Mesangial cell (primary cell): ENCODE measurements around the gene SERPINE1. TPM values are rescaled to one million over a fixed set of nuclear protein-coding genes. Genes with fewer than 3 reads are reported as not detected.

ENCODE experiments used
- total RNA-seq: library from RNA; depleted of rRNA; stranded (reverse); fragments of >200 nt; gene quantifications from 2 replicates; pipeline ENCODE4 v1.2.3, GENCODE V29; 2015

The SERPINE1 gene
- 564 and 3,220 TPM in 2 replicates for total RNA-seq

GRCh38 chr7:101126651-101127459 is at the start of gene SERPINE1:
TSS of gene SERPINE1 (plus strand) at chr7:101127104. CDS start at chr7:101128394, 1,290 bp downstream.

GRCh38 chr7:101085162-101085964 is 41.5 kb upstream of the SERPINE1 start, which contains the start of gene TRIM56:
TSS of gene TRIM56 (plus strand) at chr7:101085481. CDS start at chr7:101087313, 1,832 bp downstream.

GRCh38 chr7:101153969-101154692 is 27.2 kb downstream of the SERPINE1 start, which contains the start of gene AP1S1:
TSS of gene AP1S1 (plus strand) at chr7:101154476. CDS start at chr7:101154515, 39 bp downstream.

GRCh38 chr7:101165075-101165957 is 38.4 kb downstream of the SERPINE1 start, which contains the start of gene VGF:
TSS of gene VGF (minus strand) at chr7:101165569. CDS start at chr7:101164843, 726 bp downstream.

GRCh38 chr7:101180130-101180755 is 53.3 kb downstream of the SERPINE1 start, which contains the start of gene NAT16:
TSS of gene NAT16 (minus strand) at chr7:101180293. CDS start at chr7:101174807, 5,486 bp downstream.

Other genes starting within 250 kb of the SERPINE1 start
- 5.4 and 11.4 TPM in 2 replicates for gene UFSP1, start 237.4 kb upstream of the SERPINE1 start, total RNA-seq
- gene ACHE, start 231.2 kb upstream of the SERPINE1 start, total RNA-seq: under 0.01 and 0.51 TPM in 2 replicates
- gene MUC3A, start 177.6 kb upstream of the SERPINE1 start, total RNA-seq: not detected in 2 replicates
- gene MUC12, start 157.5 kb upstream of the SERPINE1 start, total RNA-seq: 1.3 and 2.9 TPM in 2 replicates
- gene MUC17, start 107.0 kb upstream of the SERPINE1 start, total RNA-seq: not detected in 2 replicates
- gene TRIM56, start 41.6 kb upstream of the SERPINE1 start, total RNA-seq: 9.0 and 16.1 TPM in 2 replicates
- 87.5 and 105 TPM in 2 replicates for gene AP1S1, start 27.4 kb downstream of the SERPINE1 start, total RNA-seq
- gene VGF, start 38.5 kb downstream of the SERPINE1 start, total RNA-seq: 0.49 and 0.89 TPM in 2 replicates
- gene NAT16, start 53.2 kb downstream of the SERPINE1 start, total RNA-seq: not detected in 2 replicates
- gene MOGAT3, start 73.9 kb downstream of the SERPINE1 start, total RNA-seq: not detected in 2 replicates
- gene PLOD3, start 90.5 kb downstream of the SERPINE1 start, total RNA-seq: 84.7 and 113 TPM in 2 replicates
- gene ZNHIT1, start 91.1 kb downstream of the SERPINE1 start, total RNA-seq: 94.8 and 117 TPM in 2 replicates
- gene CLDN15, start 110.7 kb downstream of the SERPINE1 start, total RNA-seq: 1.1 and 1.9 TPM in 2 replicates
- gene FIS1, start 118.0 kb downstream of the SERPINE1 start, total RNA-seq: 175 and 218 TPM in 2 replicates
- gene IFT22, start 194.7 kb downstream of the SERPINE1 start, total RNA-seq: 32.3 and 36.8 TPM in 2 replicates
- 0.16 and 0.25 TPM in 2 replicates for gene COL26A1, start 235.8 kb downstream of the SERPINE1 start, total RNA-seq